Activated CD4-positive, alpha-beta memory T cell treated with anti-CD3 and anti-CD28 coated beads for 36 hours (primary cell): ENCODE data around the gene B4GALNT1. TPM values are rescaled to one million over a fixed set of nuclear protein-coding genes. Genes with fewer than 3 reads are reported as not detected.

Source experiments
- CTCF ChIA-PET: fragments of 350-600 bp; sonication (Branson Sonifier 250); formaldehyde crosslinking; loops from one replicate; lab custom pipeline; 2021; ENCODE audit warnings: antibody characterized with exemption, inconsistent platforms; lab: Charles Lee
- POLR2A ChIA-PET: fragments of 350-600 bp; sonication (Branson Sonifier 250); formaldehyde crosslinking; loops from one replicate; lab custom pipeline; 2021; ENCODE audit warnings: antibody characterized with exemption; lab: Charles Lee
- DNase-seq: peaks from one replicate; pipeline ENCODE4 v3.0.0-alpha.2; 2020
- H3K27ac Mint-ChIP-seq: one replicate; pipeline ENCODE4 v1.8.0; 2021; ENCODE audit warnings: mixed read lengths
- H3K27me3 Mint-ChIP-seq: one replicate; pipeline ENCODE4 v1.8.0; 2021; ENCODE audit warnings: mixed read lengths
- H3K36me3 Mint-ChIP-seq: one replicate; pipeline ENCODE4 v1.8.0; 2021; ENCODE audit warnings: mixed read lengths
- H3K4me1 Mint-ChIP-seq: one replicate; pipeline ENCODE4 v1.8.0; 2021; ENCODE audit warnings: low read depth, mixed read lengths
- H3K4me3 Mint-ChIP-seq: one replicate; pipeline ENCODE4 v1.8.0; 2021; ENCODE audit warnings: mild to moderate bottlenecking, mixed read lengths
- H3K9me3 Mint-ChIP-seq: one replicate; pipeline ENCODE4 v1.8.0; 2021; ENCODE audit warnings: mixed read lengths
- intact Hi-C: fragments of 100-400 bp; cut with micrococcal nuclease; formaldehyde crosslinking; loops from one replicate; pipeline ENCODE4 v1.15.1; 2023
- total RNA-seq, 2 experiments: library from RNA; stranded (reverse); gene quantifications; one replicate each; pipeline ENCODE4 v1.2.3, GENCODE V29; 2021

Gene B4GALNT1
- total RNA-seq, 2 experiments from 2014 or later, result 1.7 to 2.1 TPM

DNA sequence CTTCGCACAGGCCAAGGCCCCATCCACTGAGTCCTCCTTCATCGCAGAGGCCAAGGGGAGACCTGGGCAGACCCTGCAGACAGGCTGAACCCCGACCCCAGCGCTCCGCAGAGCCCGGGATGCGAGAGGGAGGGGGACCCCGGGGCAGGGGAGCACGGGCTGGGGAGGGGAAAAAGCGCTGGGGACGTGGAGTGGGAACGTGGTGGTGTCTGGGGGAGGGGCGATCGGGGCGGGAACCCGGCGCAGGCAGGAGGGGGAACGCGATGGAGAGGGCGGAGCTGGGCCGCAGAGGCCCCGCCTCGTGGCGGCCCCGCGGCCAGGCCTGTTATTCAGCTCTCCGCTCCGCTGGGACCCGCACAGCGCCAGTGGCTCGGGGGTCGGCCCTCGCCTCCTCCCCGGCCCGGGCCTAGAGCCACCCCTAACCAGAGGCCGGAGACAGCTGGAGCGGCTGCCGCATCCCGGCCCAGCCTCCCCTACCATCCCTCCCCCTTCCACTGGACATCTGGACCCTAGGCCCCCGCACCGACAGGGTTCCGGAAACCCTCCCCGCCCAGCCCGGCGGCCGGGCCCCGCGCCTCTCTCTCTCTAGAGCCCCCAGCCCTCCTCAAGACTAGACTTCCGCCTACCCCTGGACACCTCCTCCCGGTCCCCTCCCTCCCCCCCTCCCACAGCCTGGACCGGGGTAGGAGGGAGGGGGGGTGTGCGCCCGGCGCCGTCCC lies 21.7 kb downstream of the B4GALNT1 start, which contains the start of gene ARHGEF25:
ARHGEF25 (plus strand) TSS at position 328 of the 719 bp plus-strand sequence. CDS start 460 bp downstream, outside the sequence.
- ChIA-PET POLR2A (interaction anchor here (0.6 to 2.9 kb wide), 3 partner anchors 8 to 81 kb away, joined by 3 to 9 read pairs (median 4); no protein-coding TSS in a partner anchor), CTCF (interaction anchor here (1.1 to 2.0 kb wide), 3 partner anchors 9 to 28 kb away, joined by 3 to 9 read pairs (median 3); no protein-coding TSS in a partner anchor)
- intact Hi-C loops, result no loop called here
- Mint-ChIP-seq H3K36me3 (peaks cover 2% of the 10 kb centered on the region), H3K4me3 (peak within 1 kb of the TSS; percentile 58), H3K4me1 (peaks cover 9% of the 10 kb centered on the region), H3K27ac (no peak within 1 kb of the TSS), H3K27me3 (peaks cover 23% of the 10 kb centered on the region), H3K9me3 (no peaks in the 10 kb centered on the region)
- DNase-seq, result peak; percentile 67

DNA sequence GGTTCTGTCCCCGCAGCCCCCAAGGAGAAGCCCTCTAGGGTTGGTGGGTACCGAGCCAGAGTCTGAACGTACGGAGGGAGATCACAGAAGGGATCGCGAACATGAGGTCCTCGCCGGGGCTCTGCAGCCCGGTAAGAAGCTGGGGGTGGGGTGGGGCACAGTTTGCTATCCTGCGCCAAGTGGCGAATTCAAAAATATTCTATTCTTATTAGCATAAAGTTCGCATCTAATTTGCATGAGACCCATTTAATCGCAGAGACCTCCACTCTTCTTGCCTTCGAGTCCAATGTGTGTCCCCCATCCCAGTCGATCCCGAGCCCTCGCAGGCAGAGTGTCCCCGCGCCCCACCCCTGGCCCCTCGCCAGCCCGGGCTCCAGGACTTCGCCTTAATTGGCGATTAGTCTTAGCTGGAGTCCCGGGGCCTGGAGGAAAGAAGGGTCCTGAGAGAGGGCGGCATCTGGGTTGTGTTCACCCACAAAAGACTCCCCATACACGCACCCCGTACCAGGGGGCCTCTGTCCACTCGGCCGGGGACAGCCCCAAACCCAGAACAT lies 22.4 kb downstream of the B4GALNT1 start:
- Mint-ChIP-seq H3K27me3 (peaks cover 23% of the 10 kb centered on the region), H3K27ac (no peak overlapping the region), H3K36me3 (peaks cover 2% of the 10 kb centered on the region), H3K4me3 (peak overlapping the region; percentile 58), H3K4me1 (peaks cover 11% of the 10 kb centered on the region), H3K9me3 (no peaks in the 10 kb centered on the region)
- POLR2A ChIA-PET, result interaction anchor here (1.0 to 2.9 kb wide), 2 partner anchors 10 to 80 kb away, joined by 4 to 9 read pairs; no protein-coding TSS in a partner anchor
- intact Hi-C loops, result no loop called here
- CTCF ChIA-PET, result interaction anchor here (1.1 to 2.0 kb wide), 3 partner anchors 10 to 27 kb away, joined by 3 to 9 read pairs (median 3); no protein-coding TSS in a partner anchor
- DNase-seq, result no peak

DNA sequence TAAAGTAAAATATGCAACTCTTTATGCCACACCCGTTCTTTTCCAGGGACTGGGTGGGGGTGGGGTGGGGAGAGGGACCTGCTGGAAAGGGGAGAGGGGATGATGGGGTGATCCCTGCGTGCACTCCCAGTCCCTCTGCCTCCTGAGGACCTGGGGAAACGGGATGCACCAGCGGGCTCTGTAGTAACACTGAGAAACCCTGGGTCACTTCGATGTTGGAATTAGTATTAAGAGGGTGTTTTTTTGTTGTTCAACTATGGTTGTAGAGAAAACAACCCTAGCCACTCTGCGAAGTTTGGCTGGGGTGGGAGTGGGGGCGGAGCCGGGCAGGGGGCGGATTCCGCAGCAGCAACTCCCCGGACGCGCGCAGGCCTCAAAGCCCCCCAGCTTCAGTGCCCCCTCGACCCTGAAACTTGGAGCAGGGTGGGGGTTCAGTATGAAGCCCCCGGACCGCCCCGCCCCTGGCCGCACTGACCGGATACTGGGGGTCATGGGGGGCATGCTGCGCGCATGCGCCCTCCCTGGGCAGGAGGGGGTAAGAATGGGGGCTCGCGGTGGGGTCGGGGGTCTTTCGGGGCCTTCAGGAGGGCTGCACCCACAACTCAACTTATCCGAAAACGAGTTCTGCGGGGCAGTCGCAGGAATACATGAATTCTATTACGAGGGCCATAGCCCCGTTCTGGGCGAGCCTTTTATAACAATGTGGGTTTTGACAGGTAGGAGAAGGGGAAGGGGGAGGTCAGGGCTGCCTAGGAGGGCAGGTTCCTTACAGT lies 23.0 kb downstream of the B4GALNT1 start:
- no peak overlapping the region for H3K27ac Mint-ChIP-seq
- no peak for DNase-seq
- ChIA-PET POLR2A (interaction anchor here (2.9 kb wide), 1 partner anchor 11 kb away, joined by 9 read pairs; no protein-coding TSS in a partner anchor), CTCF (interaction anchor here (1.1 to 2.0 kb wide), 2 partner anchors 10 to 18 kb away, joined by 3 to 9 read pairs; no protein-coding TSS in a partner anchor)
- H3K4me3 Mint-ChIP-seq, result peak overlapping the region; percentile 58
- peaks cover 16% of the 10 kb centered on the region for H3K4me1 Mint-ChIP-seq
- peaks cover 2% of the 10 kb centered on the region for H3K36me3 Mint-ChIP-seq
- H3K27me3 Mint-ChIP-seq, result peaks cover 23% of the 10 kb centered on the region
- intact Hi-C loops, result no loop called here
- no peaks in the 10 kb centered on the region for H3K9me3 Mint-ChIP-seq

DNA sequence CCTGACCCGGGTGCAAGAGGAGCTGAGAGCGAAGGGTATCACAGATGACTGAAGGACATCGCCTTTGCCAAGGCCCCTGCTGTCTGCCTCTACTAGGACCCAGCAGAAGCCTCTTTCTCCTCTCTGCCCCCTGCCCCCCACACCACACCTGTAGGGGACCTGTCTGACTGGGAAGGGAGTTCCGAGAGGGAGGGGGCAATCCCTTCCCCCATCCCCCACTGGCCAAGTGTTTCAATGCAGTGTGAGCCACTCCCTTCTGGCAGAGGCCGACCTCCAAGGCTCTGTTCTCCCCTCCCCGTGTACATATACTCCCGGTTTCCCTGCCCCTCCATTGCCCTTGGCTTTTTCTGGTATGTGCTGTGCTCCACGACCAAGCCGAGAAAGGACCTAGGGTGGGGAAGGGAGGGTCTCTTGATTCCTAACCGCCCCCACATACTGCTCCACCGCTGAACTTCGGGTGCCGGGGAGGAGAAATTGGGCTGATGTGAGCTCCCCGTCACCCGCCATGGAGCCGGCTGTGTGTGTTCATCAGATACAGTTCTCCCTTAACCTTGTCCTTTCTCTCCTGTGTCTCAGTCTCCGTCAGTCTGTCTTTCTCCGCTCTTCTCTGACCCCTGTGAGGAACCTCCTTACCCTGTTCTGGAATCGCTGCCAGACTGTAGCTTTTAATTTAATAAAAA lies 23.8 kb downstream of the B4GALNT1 start:
- intact Hi-C loops, result no loop called here
- H3K4me1 Mint-ChIP-seq, result peaks cover 20% of the 10 kb centered on the region
- H3K4me3 Mint-ChIP-seq, result no peak overlapping the region
- DNase-seq, result no peak
- ChIA-PET CTCF (interaction anchor here (0.6 to 1.3 kb wide), 3 partner anchors 12 to 193 kb away, joined by 3 to 4 read pairs (median 3); no protein-coding TSS in a partner anchor), POLR2A (no interaction called here)
- peaks cover 22% of the 10 kb centered on the region for H3K27me3 Mint-ChIP-seq
- H3K9me3 Mint-ChIP-seq, result no peaks in the 10 kb centered on the region
- no peak overlapping the region for H3K27ac Mint-ChIP-seq
- H3K36me3 Mint-ChIP-seq, result peaks cover 2% of the 10 kb centered on the region

DNA sequence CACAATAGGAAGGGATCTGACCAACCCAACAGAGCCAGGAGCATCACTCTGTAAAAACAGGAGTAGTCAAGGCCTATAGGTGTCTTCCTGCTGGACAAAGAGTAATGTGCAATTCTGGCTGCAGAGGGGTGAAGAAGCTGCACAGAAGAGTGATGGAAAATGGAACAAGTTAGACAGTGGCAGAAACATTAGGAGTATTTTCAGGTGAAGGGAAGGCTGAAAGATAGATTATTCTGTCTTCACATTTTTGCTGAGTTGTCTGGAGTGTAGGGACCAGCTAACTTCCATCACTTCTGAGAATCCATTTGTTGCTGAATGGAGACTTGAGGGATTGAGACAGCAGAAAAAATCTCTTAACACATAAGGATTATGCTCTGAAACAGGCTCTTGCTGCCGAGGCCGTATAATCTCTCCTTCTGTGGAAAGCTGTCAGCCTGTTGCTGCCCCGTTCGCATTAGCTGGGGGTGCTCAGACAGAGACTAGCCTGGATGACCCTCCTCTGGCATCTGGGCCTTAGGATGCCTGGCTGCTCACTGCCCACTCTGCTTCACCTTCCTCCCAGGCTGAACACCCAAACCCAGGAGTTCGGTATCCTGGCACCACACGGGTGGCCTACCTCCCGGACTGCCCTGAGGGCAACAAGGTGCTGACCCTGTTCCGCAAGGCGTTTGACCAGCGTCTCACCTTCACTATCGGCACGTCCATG lies 24.9 kb downstream of the B4GALNT1 start:
- H3K4me1 Mint-ChIP-seq, result peaks cover 29% of the 10 kb centered on the region
- intact Hi-C loops, result no loop called here
- POLR2A ChIA-PET, result no interaction called here

DNA sequence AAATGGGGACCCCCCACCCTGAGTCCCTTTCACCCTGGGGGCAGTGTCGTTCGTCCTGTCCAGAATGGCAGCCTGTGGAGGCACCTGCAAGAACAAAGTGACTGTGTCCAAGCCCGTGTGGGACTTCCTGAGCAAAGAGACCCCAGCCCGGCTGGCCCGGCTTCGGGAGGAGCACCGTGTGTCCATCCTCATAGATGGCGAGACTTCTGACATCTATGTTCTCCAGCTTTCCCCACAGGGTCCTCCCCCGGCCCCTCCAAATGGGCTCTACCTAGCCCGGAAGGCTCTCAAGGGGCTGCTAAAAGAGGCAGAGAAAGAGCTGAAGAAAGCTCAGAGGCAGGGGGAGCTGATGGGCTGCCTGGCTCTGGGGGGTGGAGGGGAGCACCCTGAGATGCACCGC lies 26.2 kb downstream of the B4GALNT1 start:
- intact Hi-C loops, result no loop called here
- H3K9me3 Mint-ChIP-seq, result no peaks in the 10 kb centered on the region
- no peak overlapping the region for H3K27ac Mint-ChIP-seq
- ChIA-PET POLR2A (no interaction called here), CTCF (interaction anchor here (1.3 to 3.6 kb wide), 3 partner anchors 14 to 131 kb away, joined by 3 to 26 read pairs (median 6); no protein-coding TSS in a partner anchor)
- no peak overlapping the region for H3K4me3 Mint-ChIP-seq
- H3K36me3 Mint-ChIP-seq, result peaks cover 9% of the 10 kb centered on the region
- H3K4me1 Mint-ChIP-seq, result peaks cover 31% of the 10 kb centered on the region
- no peak for DNase-seq
- H3K27me3 Mint-ChIP-seq, result peaks cover 3% of the 10 kb centered on the region

More for the DNA sequence above, 24.9 kb downstream of the B4GALNT1 start:
- no peak overlapping the region for H3K4me3 Mint-ChIP-seq
- CTCF ChIA-PET, result interaction anchor here (0.6 to 3.6 kb wide), 5 partner anchors 13 to 194 kb away, joined by 3 to 26 read pairs (median 3); no protein-coding TSS in a partner anchor
- H3K27ac Mint-ChIP-seq, result no peak overlapping the region
- peaks cover 15% of the 10 kb centered on the region for H3K27me3 Mint-ChIP-seq
- H3K9me3 Mint-ChIP-seq, result no peaks in the 10 kb centered on the region
- peaks cover 2% of the 10 kb centered on the region for H3K36me3 Mint-ChIP-seq
- no peak for DNase-seq

DNA sequence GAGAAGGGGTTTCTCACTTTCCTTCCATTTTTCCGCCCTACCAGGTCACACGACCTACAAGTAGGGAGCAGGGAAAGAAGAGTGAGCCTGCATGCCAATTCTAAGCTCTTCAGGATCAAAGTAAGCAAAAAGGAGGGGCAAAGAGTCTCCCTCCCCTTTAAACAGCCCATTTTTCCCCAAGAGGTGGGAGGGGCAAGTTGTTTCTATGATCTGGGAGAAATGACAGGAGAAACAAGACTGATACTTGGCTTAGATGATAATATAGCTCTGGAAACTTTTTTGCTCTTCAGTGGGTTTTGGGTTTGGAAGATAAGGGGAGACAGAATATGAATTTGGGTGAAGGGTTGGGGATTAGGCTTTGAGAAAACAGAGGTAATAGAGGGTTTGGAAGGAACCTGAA lies 26.6 kb downstream of the B4GALNT1 start:
- H3K4me3 Mint-ChIP-seq, result no peak overlapping the region
- no peaks in the 10 kb centered on the region for H3K9me3 Mint-ChIP-seq
- peaks cover 3% of the 10 kb centered on the region for H3K27me3 Mint-ChIP-seq
- H3K4me1 Mint-ChIP-seq, result peaks cover 31% of the 10 kb centered on the region
- no peak overlapping the region for H3K27ac Mint-ChIP-seq
- H3K36me3 Mint-ChIP-seq, result peaks cover 9% of the 10 kb centered on the region
- DNase-seq, result no peak
- intact Hi-C loops, result no loop called here
- ChIA-PET POLR2A (interaction anchor here (1.5 kb wide), 1 partner anchor 14 kb away, joined by 11 read pairs; the partner anchor contains the start of gene PIP4K2C), CTCF (interaction anchor here (1.8 to 3.6 kb wide), 2 partner anchors 14 to 23 kb away, joined by 6 to 26 read pairs; no protein-coding TSS in a partner anchor)

DNA sequence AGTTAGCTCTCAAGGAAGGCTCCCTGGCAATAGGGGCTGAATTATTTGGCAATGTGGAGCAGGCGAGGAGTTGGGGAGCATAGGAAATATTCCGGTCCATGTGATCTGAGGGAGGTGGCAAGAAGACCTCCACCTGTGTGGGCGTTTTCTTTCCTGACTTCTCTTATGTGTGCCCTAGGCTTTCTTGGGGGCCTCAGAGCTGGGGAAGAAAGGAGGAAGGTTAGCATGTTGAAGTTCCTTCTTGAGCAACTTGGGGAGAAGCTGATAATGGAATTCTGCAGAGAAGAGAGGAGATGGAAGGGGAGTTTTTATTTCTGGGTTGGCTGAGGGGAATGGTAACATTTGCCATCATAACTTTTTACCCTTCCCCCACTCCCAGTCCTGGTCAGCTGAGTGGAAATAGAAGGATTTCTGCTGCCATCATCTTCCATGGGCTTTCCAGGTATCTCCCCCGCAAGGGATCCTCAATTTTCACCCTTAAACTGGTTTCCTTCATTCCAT lies 27.1 kb downstream of the B4GALNT1 start:
- DNase-seq, result no peak
- Mint-ChIP-seq H3K27me3 (peaks cover 1% of the 10 kb centered on the region), H3K9me3 (no peaks in the 10 kb centered on the region), H3K27ac (no peak overlapping the region), H3K4me3 (no peak overlapping the region), H3K4me1 (peaks cover 29% of the 10 kb centered on the region), H3K36me3 (peaks cover 10% of the 10 kb centered on the region)
- POLR2A ChIA-PET, result interaction anchor here (1.5 kb wide), 1 partner anchor 14 kb away, joined by 11 read pairs; the partner anchor contains the start of gene PIP4K2C
- CTCF ChIA-PET, result interaction anchor here (1.2 to 3.6 kb wide), 3 partner anchors 12 to 22 kb away, joined by 3 to 26 read pairs (median 6); no protein-coding TSS in a partner anchor
- intact Hi-C loops, result loop anchor here (2.0 kb wide), 1 partner anchor 15 kb away; the partner anchor contains the start of gene PIP4K2C

DNA sequence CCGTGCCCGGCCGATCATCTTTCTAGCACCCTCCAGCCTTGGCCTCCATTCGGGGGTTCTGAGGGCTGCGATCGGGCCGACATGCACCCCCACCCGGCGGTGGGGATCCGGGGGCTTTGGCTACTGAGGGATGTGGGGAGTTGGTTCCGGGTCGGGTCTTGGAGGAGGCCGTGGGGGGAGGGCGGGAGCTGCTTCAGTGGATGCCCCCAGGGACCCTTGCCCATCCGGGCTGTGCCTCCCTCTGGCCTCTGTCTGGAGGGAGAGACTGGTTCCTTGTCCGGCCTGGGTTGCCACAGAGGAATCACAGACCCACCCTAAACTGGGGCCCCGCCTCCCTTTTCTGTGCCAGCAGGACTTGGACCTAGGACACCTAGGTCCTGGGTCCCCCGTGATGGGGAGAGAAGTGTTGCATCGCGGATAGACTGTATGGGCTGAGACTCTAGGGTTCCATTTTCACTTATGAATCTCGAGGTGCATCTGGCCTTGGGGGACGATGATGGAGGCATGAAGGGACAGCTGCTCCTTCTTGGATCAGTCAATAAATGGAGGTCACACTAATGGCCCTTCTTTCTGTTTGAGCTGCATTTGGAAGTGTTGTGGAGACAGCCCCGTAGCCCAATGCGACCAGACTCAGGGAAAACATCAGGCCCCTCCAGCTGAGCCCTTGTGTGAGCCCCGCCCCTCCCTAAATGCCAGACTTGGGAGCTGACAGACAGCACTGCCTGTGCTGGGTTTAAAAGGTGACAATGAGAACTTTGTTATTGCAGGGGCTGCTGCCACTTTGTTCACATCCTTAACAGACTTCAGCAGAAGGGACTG lies 27.8 kb downstream of the B4GALNT1 start:
- ChIA-PET POLR2A (interaction anchor here (1.5 kb wide), 1 partner anchor 13 kb away, joined by 11 read pairs; the partner anchor contains the start of gene PIP4K2C), CTCF (interaction anchor here (1.2 to 3.6 kb wide), 2 partner anchors 12 to 21 kb away, joined by 3 to 26 read pairs; no protein-coding TSS in a partner anchor)
- Mint-ChIP-seq H3K9me3 (no peaks in the 10 kb centered on the region), H3K36me3 (peaks cover 10% of the 10 kb centered on the region), H3K27ac (peak overlapping the region; percentile 8), H3K27me3 (no peaks in the 10 kb centered on the region), H3K4me1 (peaks cover 23% of the 10 kb centered on the region), H3K4me3 (peak overlapping the region; percentile 74)
- DNase-seq, result peak; percentile 31
- intact Hi-C loops, result loop anchor here (2.0 kb wide), 1 partner anchor 14 kb away; the partner anchor contains the start of gene PIP4K2C
